CD4-positive, alpha-beta T cell treated with Interleukin-17A for 4 hours (primary cell): ENCODE measurements around the gene CRISP2.

Experiments
- DNase-seq: peaks from one replicate; pipeline ENCODE4 v3.0.0-alpha.2; 2020; ENCODE audit warnings: mixed read lengths

CRISP2 gene

DNA sequence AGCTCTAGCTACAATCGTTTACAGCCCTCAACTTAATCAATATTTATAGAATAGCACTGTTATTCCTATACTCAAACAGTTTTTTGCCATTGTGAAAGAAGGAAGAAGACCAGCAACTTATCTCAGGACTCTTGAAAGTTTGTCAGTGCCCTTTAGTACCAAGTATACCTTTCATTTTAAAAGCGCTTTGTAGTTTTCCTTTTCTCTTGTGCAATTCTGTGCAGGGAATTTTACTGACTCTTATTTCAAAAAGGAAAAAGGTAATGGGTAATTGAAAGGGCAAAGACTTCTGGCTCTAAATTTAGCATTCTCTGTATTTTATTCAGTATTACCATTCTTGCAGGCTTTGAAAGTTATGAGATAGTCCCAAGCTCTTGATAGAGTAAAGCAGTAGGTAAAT is 59.9 kb downstream of the CRISP2 start:
- no peak for DNase-seq

DNA sequence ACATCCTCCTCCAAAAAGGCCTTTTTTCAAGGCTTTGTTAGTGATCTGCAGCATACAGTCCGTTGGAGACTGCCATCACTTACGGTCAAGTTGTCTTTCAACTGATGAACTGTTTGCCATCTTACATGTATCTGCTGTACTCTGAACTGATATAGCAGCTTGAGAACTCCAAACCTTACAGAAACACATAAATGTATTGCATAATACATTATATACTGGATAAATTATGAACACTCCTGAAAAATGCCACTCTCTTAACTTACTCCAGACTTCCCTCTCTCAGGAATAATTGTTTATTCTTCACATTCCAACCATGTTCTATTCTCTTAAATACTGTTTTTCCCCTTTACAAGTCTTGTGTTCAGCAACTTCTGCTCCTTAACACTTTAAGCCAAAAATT is 62.1 kb downstream of the CRISP2 start:
- DNase-seq: no peak

DNA sequence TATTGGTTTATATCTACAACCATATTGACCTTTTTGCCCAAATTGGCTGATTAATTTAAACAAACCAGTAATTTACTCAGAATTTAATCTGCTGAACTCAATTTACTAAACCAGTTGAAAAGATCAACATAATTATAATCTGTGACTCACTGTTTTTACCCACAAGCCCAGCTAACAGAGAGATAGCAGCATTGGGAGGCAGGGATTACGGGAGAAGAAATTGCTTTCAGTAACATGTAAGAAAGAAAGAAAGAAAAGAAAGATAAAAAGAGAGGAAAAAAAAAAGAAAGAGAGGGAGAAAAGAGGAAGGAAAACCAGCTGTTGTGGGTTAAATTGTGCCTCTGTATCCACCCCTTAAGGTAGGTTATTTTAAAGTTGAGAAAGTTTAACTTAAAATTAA is 63.4 kb downstream of the CRISP2 start:
- DNase-seq: no peak

DNA sequence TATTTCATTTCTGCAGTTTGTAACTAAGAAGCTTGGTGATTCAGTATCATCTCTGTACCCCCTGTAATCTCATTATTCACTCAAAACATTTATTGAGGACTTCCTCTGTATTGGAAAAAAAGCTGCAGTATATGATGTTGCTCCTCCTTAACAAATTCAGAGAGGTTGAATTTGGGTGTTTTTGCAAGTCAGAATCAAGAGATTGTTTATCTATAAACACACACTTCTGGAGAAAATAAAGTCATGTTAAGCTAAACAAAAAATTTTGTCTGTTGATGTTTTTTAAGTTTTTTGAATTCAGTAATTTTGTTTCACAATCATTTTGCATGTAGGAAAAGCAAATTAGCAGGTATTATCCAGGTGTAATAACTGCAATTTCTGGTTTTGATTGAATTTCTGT is 65.3 kb downstream of the CRISP2 start:
- DNase-seq: no peak

DNA sequence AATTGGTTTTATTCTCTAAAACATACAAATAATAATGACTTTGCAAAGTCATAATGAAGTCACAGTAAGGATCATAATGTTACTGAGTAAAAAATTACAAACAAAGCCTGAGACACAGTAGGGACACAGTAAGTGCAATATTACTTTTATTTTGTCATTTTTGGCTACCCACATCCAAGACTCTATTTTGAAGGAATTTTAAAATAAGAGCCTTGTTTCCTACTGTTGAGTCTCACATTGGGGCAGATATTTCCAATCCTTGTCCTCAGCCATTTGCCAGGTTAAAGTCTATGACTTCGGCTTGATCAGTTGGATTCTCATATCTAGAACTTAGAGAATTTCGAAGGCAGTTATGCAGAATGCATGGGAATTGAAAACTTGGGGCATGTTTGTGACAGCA is 65.9 kb downstream of the CRISP2 start:
- DNase-seq: no peak

DNA sequence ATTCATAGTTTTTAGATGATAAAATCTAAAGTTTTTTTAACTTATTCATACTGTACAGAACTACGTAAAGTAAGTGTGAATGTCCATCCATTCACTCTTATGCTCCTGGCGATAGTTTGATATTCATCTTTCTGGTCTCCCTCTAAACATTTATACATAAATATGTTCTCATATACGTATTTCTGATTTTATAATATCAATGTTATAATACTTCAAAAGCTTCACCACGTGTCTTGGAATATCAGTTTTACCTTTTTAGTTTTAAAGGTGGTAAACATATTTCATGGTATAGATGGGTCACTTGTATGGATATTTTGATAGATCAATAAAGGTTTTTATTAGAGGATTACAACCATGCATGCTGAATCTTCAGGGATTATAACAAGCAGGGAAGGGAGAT is 66.4 kb downstream of the CRISP2 start:
- DNase-seq: no peak

DNA sequence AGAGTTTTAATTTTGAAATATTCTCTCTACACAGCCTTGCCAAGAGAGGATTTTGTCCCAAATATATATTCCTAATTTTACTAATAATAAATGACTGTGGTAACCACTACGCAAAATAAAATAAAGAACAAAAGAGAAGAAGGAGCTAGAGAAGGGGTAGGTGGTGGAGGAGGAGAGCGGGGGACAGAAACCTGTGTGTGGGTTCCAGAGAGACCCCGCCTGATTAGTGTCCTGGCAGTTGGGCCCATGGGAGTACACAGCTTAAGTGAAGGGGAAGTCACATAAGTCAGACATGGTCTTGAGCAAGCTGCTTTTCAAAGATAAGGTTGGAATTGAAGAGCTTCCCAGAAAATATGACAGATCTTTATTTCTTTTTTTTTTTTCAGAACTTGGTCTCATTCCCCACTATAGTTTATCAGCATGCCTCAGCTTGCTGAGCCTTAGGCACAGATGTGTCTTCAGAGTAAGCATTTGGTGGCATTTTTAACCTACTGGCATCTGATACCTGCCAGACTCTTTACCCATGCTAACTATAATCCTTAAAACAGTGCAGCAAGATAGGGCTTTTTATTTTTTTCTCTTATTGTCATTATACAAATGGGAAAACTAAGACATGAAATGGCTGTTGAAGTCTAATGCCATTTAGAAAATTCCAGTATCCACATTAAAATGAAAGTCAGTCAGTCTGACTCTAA is 67.1 kb downstream of the CRISP2 start:
- DNase-seq: no peak

DNA sequence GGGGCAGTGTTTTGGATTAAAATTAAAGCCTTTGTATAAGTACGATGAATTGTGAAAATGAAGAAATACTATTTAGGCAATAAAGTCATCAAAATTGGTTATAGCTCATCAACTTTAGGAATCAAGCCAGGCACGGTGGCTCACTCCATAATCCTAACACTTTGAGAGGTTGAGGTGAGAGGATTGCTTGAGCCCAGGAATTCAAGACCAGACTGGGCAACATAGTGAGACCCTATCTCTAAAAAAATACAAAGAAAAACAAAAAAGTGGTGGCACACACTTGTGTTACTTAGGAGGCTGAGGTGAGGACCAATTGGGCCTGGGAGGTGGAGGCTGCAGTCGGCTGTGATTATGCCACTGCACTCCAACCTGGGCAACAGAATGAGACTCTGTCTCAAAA is 68.2 kb downstream of the CRISP2 start:
- no peak for DNase-seq
